Panc1 (cell line): ENCODE measurements around the gene WRAP73. TPM values are rescaled to one million over a fixed set of nuclear protein-coding genes. Genes with fewer than 3 reads are reported as not detected.

Source experiments
- ATAC-seq: fragments of 200-7000 bp; cut with Tn5 transposase; 2 replicates; pipeline ENCODE4 v1.9.1; 2020; ENCODE audit warnings: mild to moderate bottlenecking, moderate library complexity
- BruUV-seq: library from RNA; stranded (reverse); fragments of 400-500 nt; replicated peaks from 2 replicates; lab custom pipeline; 2021; lab: Mats Ljungman, UMichigan
- CTCF ChIA-PET: fragments of 300-600 bp; sonication (Branson Sonifier 250); formaldehyde crosslinking; loops from one replicate; lab custom pipeline; 2022; ENCODE audit warnings: antibody characterized with exemption; lab: Charles Lee
- POLR2A ChIA-PET: fragments of 300-600 bp; sonication (Branson Sonifier 250); formaldehyde crosslinking; loops from one replicate; lab custom pipeline; 2022; ENCODE audit warnings: antibody characterized with exemption; lab: Charles Lee
- DNase-seq: peaks from one replicate; pipeline ENCODE4 v3.0.0-alpha.2; 2010; ENCODE audit warnings: low read depth, low spot score
- H3K27ac ChIP-seq: 2 replicates; pipeline ENCODE4 v1.5.1; 2011; ENCODE audit warnings: mild to moderate bottlenecking, low read length, inconsistent platforms
- H3K27me3 ChIP-seq: fragments of 200-500 bp; sonication (Bioruptor generic); 2 replicates; pipeline ENCODE4 v1.6.0; 2014; ENCODE audit warnings: low read length, inconsistent platforms; ENCODE audit not compliant: control insufficient read depth, insufficient read depth
- H3K36me3 ChIP-seq: fragments of 200-500 bp; sonication (Bioruptor generic); 2 replicates; pipeline ENCODE4 v1.5.1; 2014; ENCODE audit warnings: inconsistent platforms, mild to moderate bottlenecking, low read length, moderate library complexity; ENCODE audit not compliant: control insufficient read depth, insufficient read depth
- H3K4me1 ChIP-seq: 2 replicates; pipeline ENCODE4 v1.5.1; 2011; ENCODE audit warnings: inconsistent platforms, mild to moderate bottlenecking, low read length, moderate library complexity; ENCODE audit not compliant: control insufficient read depth, insufficient read depth
- H3K4me3 ChIP-seq, 2 experiments: 2 replicates each; pipeline ENCODE4 v1.5.1; 2011 to 2012; ENCODE audit warnings: low read depth in 2 of 2, low read length in 2 of 2, mild to moderate bottlenecking in 2 of 2, inconsistent platforms in 1 of 2, moderate library complexity in 1 of 2
- H3K9me3 ChIP-seq: fragments of 200-500 bp; sonication (Bioruptor generic); 2 replicates; pipeline ENCODE4 v1.5.1; 2014; ENCODE audit warnings: low read depth, mild to moderate bottlenecking, inconsistent platforms, low read length, moderate library complexity; ENCODE audit not compliant: control insufficient read depth, insufficient read depth
- CTCF ChIP-seq: fragments of 450-650 bp; IDR thresholded peaks from 2 replicates; pipeline ENCODE4 v1.5.1; 2017; ENCODE audit warnings: mild to moderate bottlenecking
- POLR2AphosphoS5 ChIP-seq: IDR thresholded peaks from 2 replicates; pipeline ENCODE4 v1.6.1; 2012; ENCODE audit warnings: mild to moderate bottlenecking, low read depth, low read length, moderate library complexity
- REST ChIP-seq, 2 experiments: IDR thresholded peaks; 2 replicates each; pipeline ENCODE4 v1.6.1; 2011 to 2012; ENCODE audit warnings: low read depth in 2 of 2, control low read depth in 1 of 2, low read length in 1 of 2, mild to moderate bottlenecking in 1 of 2, moderate library complexity in 1 of 2; ENCODE audit not compliant: insufficient read depth in 1 of 2
- SIN3A ChIP-seq: IDR thresholded peaks from 2 replicates; pipeline ENCODE4 v1.6.1; 2012; ENCODE audit warnings: low read depth, mild to moderate bottlenecking, low read length, moderate library complexity, borderline replicate concordance; ENCODE audit not compliant: insufficient read depth
- TCF7L2 ChIP-seq: IDR thresholded peaks from 2 replicates; pipeline ENCODE4 v1.6.1; 2011; ENCODE audit warnings: mild to moderate bottlenecking, low read depth, low read length, inconsistent platforms
- in situ Hi-C: cut with HindIII; loops from 2 replicates; pipeline ENCODE4 v1.10.0; 2016; ENCODE audit warnings: low sequenced_read_pairs, low pct_unique_long_range_greater_than_20kb
- intact Hi-C: fragments of 100-400 bp; cut with micrococcal nuclease; formaldehyde crosslinking; loops from one replicate; pipeline ENCODE4 v1.10.0; 2022; ENCODE audit not compliant: unreplicated experiment
- total RNA-seq: library from RNA; stranded (reverse); gene quantifications from one replicate; pipeline ENCODE4 v1.2.1, GENCODE V29; 2021; ENCODE audit not compliant: unreplicated experiment

Gene WRAP73
- total RNA-seq, 1 experiment from 2014 or later: 27.1 TPM

GRCh38 chr1:3681898-3682806, 32.2 kb upstream of the WRAP73 start:
- ATAC-seq (no peak), DNase-seq (no peak)
- Histone ChIP-seq H3K9me3 (no peaks in the 10 kb centered on the region), H3K4me1 (peaks cover 2% of the 10 kb centered on the region; the same call in 1 of the 2 replicates), H3K36me3 (no peaks in the 10 kb centered on the region), H3K27ac (no peak overlapping the region), H3K4me3 (no peak overlapping the region), H3K27me3 (no peaks in the 10 kb centered on the region)
- ChIA-PET POLR2A (no interaction called here), CTCF (no interaction called here)
- TF ChIP-seq POLR2AphosphoS5 (no peak), TCF7L2 (no peak), SIN3A (no peak), CTCF (no peak), REST (IDR thresholded peaks at IDR 0.05; ENCODE audit: insufficient read depth in 1 of 2, low read depth in 2 of 2, low read length in 1 of 2) (no peak)
- BruUV-seq: no TSS peak
- intact Hi-C loops: no loop called here
- in situ Hi-C loops: no loop called here

DNA sequence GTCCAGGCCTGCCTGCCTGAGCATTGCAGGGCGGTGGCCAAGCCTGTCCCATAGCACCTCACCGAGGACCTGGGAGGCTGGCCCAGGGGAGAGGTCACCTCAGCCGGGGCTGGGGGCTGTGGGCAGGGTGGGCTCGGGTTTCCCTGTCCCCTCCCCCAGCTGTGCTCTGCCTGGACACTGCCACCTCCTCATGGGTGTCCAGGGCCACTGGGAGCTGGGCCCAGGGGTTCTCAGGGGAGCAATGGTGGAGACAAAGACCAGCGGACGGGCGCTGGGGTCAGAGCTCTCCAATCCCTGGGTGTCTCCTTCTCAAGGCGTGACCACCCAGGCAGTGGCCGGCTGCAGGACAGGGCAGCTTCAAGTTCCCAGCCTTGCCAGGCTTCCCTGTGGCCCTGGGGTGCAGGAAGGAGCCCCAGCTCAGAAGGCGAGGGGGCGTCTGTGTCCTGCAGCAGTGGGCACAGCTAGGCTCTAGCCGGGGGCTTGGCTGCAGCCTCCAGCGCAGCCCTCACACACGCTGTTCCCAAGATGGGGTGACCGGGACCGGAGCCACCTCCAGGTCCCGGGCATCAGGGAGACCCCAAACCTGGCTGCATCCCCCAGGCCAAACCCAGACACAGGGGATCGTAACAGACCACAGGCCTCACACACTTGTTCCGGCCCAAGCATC, 31.5 kb upstream of the WRAP73 start:
- intact Hi-C loops: no loop called here
- H3K9me3 ChIP-seq: no peaks in the 10 kb centered on the region
- no peaks in the 10 kb centered on the region for H3K27me3 ChIP-seq
- no TSS peak for BruUV-seq
- ChIA-PET POLR2A (no interaction called here), CTCF (no interaction called here)
- H3K27ac ChIP-seq: no peak overlapping the region
- H3K4me3 ChIP-seq: no peak overlapping the region
- in situ Hi-C loops: no loop called here
- DNase-seq: no peak
- H3K36me3 ChIP-seq: no peaks in the 10 kb centered on the region
- no peak for ATAC-seq
- peaks cover 2% of the 10 kb centered on the region; the same call in 1 of the 2 replicates for H3K4me1 ChIP-seq
- no peak for TF ChIP-seq TCF7L2
- TF ChIP-seq SIN3A: no peak
- TF ChIP-seq CTCF: no peak
- no peak for TF ChIP-seq POLR2AphosphoS5
- no peak for TF ChIP-seq REST (IDR thresholded peaks at IDR 0.05; ENCODE audit: insufficient read depth in 1 of 2, low read depth in 2 of 2, low read length in 1 of 2)
